ENCODE data around the gene APBA2. TPM values are rescaled to one million over a fixed set of nuclear protein-coding genes. Genes with fewer than 3 reads are reported as not detected.

Gene APBA2
- polyA plus RNA-seq, 2 of the 4 experiments (the other 2 are of a cell fraction) = 11.4 to 12.6 TPM

- no peak for TF ChIP-seq BCL3 (IDR thresholded peaks at IDR 0.05)
- TF ChIP-seq POLR2A (IDR thresholded peaks at IDR 0.05; ENCODE audit: low read length) = no peak
These were observed 101.0 kb downstream of the APBA2 start (continued) for GRCh38 chr15:28986726-28987125.

- Histone ChIP-seq H3K4me2 (no peak overlapping the region), H3K4me1 (no peaks in the 10 kb centered on the region), H3K9me3 (no peaks in the 10 kb centered on the region), H3K4me3 (no peak overlapping the region), H3K27ac (no peak overlapping the region)
- POLR2A ChIA-PET = no interaction called here
- WGBS (ENCODE audit: missing lambda C conversion rate) = 84% methylated on average over 4 of the region's 4 CpGs
- CTCF ChIA-PET = no interaction called here
- FAIRE-seq = no peak
- DNase-seq (ENCODE audit: low read depth in 1 of 2, low spot score in 1 of 2) = no peak
- ATAC-seq = no peak
- TF ChIP-seq ATOH8 (CRISPR knock-in tag; IDR thresholded peaks at IDR 0.05; ENCODE audit: low read depth) = no peak
- TF ChIP-seq RNF2 (IDR thresholded peaks at IDR 0.05; ENCODE audit: borderline replicate concordance, low read depth) = no peak
- TF ChIP-seq CEBPB (IDR thresholded peaks at IDR 0.05) = no peak
- TF ChIP-seq KDM1A (IDR thresholded peaks at IDR 0.05; ENCODE audit: low read depth) = no peak
- TF ChIP-seq POLR2A (IDR thresholded peaks at IDR 0.05; ENCODE audit: low read length) = no peak
- no peak for TF ChIP-seq HES2 (IDR thresholded peaks at IDR 0.05)
- TF ChIP-seq EHMT2 (IDR thresholded peaks at IDR 0.05; ENCODE audit: low read depth) = no peak
- TF ChIP-seq USF2 (IDR thresholded peaks at IDR 0.05) = no peak
- no peak for TF ChIP-seq MYC (IDR thresholded peaks at IDR 0.05; ENCODE audit: borderline replicate concordance, low read length)
- no peak for TF ChIP-seq NFE2L2 (conservative IDR thresholded peaks at IDR 0.05; ENCODE audit: low read length)
- TF ChIP-seq RARB (CRISPR knock-in tag; IDR thresholded peaks at IDR 0.05) = no peak
- no peak for TF ChIP-seq ZFP36 (IDR thresholded peaks at IDR 0.05; ENCODE audit: borderline replicate concordance, partially characterized antibody)
- TF ChIP-seq EHF (CRISPR knock-in tag; IDR thresholded peaks at IDR 0.05) = no peak
- TF ChIP-seq HOXA7 (CRISPR knock-in tag; IDR thresholded peaks at IDR 0.05) = no peak
- no peak for TF ChIP-seq HEYL (CRISPR knock-in tag; IDR thresholded peaks at IDR 0.05)
- TF ChIP-seq REST (IDR thresholded peaks at IDR 0.05) = no peak
- no peak for TF ChIP-seq SREBF2 (IDR thresholded peaks at IDR 0.05)
- TF ChIP-seq E2F6 (IDR thresholded peaks at IDR 0.05; ENCODE audit: borderline replicate concordance, low read depth) = no peak
- no peak for TF ChIP-seq RCOR1 (IDR thresholded peaks at IDR 0.05; ENCODE audit: low read depth, low read length)
- no peak for TF ChIP-seq BHLHE40 (IDR thresholded peaks at IDR 0.05; ENCODE audit: low read depth, low read length)
These were observed 101.6 kb downstream of the APBA2 start for GRCh38 chr15:28987337-28987736.
